Heart left ventricle (tissue), 16 donors: ENCODE results near the gene MTIF3. TPM values are rescaled to one million over a fixed set of nuclear protein-coding genes. Genes with fewer than 3 reads are reported as not detected.

ENCODE experiments used
- ATAC-seq, 4 donors: fragments of 200-7000 bp; cut with Tn5 transposase; one replicate each; pipeline ENCODE4 v1.9.1; 2020 to 2022; ENCODE audit warnings: moderate library complexity in 4 of 4, mild to moderate bottlenecking in 3 of 4, moderate number of reproducible peaks in 1 of 4
- DNase-seq, 5 donors: peaks; one replicate each; pipeline ENCODE4 v3.0.0-alpha.2; 2020
- H3K27ac ChIP-seq, 12 donors: fragments of 200-600 bp; sonication (generic) in 4 of 12; one replicate each; pipeline versions ENCODE4 v1.5.0 to v1.8.0; 2016 to 2022; ENCODE audit warnings: mild to moderate bottlenecking in 2 of 12
- H3K27me3 ChIP-seq, 9 donors: fragments of 200-600 bp; sonication (generic) in 2 of 9; one replicate each; pipeline versions ENCODE4 v1.5.1 to v1.8.0; 2016 to 2022; ENCODE audit warnings: mild to moderate bottlenecking in 3 of 9
- H3K36me3 ChIP-seq, 9 donors: fragments of 200-600 bp; sonication (generic) in 2 of 9; one replicate each; pipeline versions ENCODE4 v1.5.0 to v1.8.0; 2018 to 2022; ENCODE audit warnings: mild to moderate bottlenecking in 2 of 9
- H3K4me1 ChIP-seq, 12 donors: fragments of 200-600 bp; sonication (generic) in 4 of 12; one replicate each; pipeline versions ENCODE4 v1.5.0 to v1.8.0; 2016 to 2022; ENCODE audit warnings: mild to moderate bottlenecking in 3 of 12
- H3K4me3 ChIP-seq, 12 donors: fragments of 200-600 bp; sonication (generic) in 4 of 12; one replicate each; pipeline versions ENCODE4 v1.5.0 to v1.8.0; 2017 to 2022; ENCODE audit warnings: mild to moderate bottlenecking in 9 of 12, moderate library complexity in 4 of 12
- H3K9me3 ChIP-seq, 12 donors: fragments of 200-600 bp; sonication (generic) in 4 of 12; one replicate each; pipeline versions ENCODE4 v1.5.0 to v1.8.0; 2016 to 2022; ENCODE audit warnings: mild to moderate bottlenecking in 1 of 12
- CTCF ChIP-seq, 12 donors: fragments of 200-600 bp; sonication (generic) in 4 of 12; IDR thresholded peaks; one replicate each; pipeline versions ENCODE4 v1.5.0 to v1.8.0; 2018 to 2022; ENCODE audit warnings: antibody characterized with exemption in 12 of 12, mild to moderate bottlenecking in 5 of 12
- POLR2A ChIP-seq, 2 donors: fragments of 450-650 bp; IDR thresholded peaks; one replicate each; pipeline ENCODE4 v1.6.1; 2017; ENCODE audit warnings: antibody characterized with exemption in 2 of 2, mild to moderate bottlenecking in 2 of 2, moderate library complexity in 2 of 2
- WGBS, 4 donors: extraction: QIAGEN DNeasy Blood & Tissue Kit in 2 of 4; methylation state at CpG; one replicate each; pipeline versions ENCODE4 v1.1.5 to v1.1.7; 2013 to 2018; 5-methylcytosine and 5-hydroxymethylcytosine counted together
- intact Hi-C, 10 donors: fragments of 100-400 bp; cut with DNase I; formaldehyde crosslinking; loops; one replicate each; pipeline versions ENCODE4 v1.11.1 to v1.14.2; 2022
- polyA plus RNA-seq, 2 donors: library from polyadenylated mRNA; stranded (reverse); fragments of 200-250 nt; gene quantifications; one replicate each; pipeline ENCODE4 v1.2.3, GENCODE V29; 2013
- total RNA-seq, 9 donors: library from RNA; depleted of rRNA in 2 of 9; stranded (reverse); fragments of >200 nt in 2 of 9; fragmentation: NEBNext Ultra II Directional in 3 of 9; extraction: Animal tissue kit (Norgen Biotek cat#: 25700) in 3 of 9; gene quantifications; one replicate each; pipeline versions ENCODE4 v1.1.0 to v1.2.4, GENCODE V29; 2016 to 2023
- donor health status: ischemic (EF 13 %, LVEDD 7.1; RV severe dilation, severe dysfunction).
- donor health status: healthy with polysubstance abuse.
- donor health status: DM: no; HTN: yes; CAD: no.
- donor health status: DM: no; HTN: no; CAD: no.
- donor health status: ischemic (EF 25% LVEDD 6.9; RV normal size, moderate dysfunction).
- donor health status: ischemic (EF 25% LVEDD 5.7; RV mildly dilated, moderate dysfunction).
- donor health status: healthy.
- donor health status: DM: yes; HTN: yes; CAD: no.
- donor health status: ischemic (EF 35%, LVEDD 5.7; RV mildly dilated, moderate dysfunction).
- donor health status: nonischemic (EF 11% LVEDD 7.7; RV severe dilation, severe dysfunction).
- donor health status: DM: yes; HTN: yes; CAD: no.
- donor health status: PGD.
- donor health status: ischemic (EF 29% LVEDD 5.4; RV normal size, mild dysfunction).
- donor health status: nonischemic (EF 23%, LVEDD 6.1; RV moderate dilation, normal function).

Gene MTIF3
- total and polyA plus RNA-seq, 11 donors = 101 to 257 (median 136) TPM

GRCh38 chr13:27461940-27462584, 11.7 kb upstream of the MTIF3 start:
- ATAC-seq (peak; percentile 72 to 88 (median 78)), DNase-seq (peak in 2 of 5 donors; percentile 31 to 51)
- H3K4me1 ChIP-seq = peaks cover 0 to 22% (median 7%) of the 10 kb centered on the region in 12 donors
- intact Hi-C loops = no loop called here
- no peaks in the 10 kb centered on the region for H3K9me3 ChIP-seq
- no peaks in the 10 kb centered on the region for H3K27me3 ChIP-seq
- no peak overlapping the region for H3K4me3 ChIP-seq
- peak overlapping the region in 6 of 12 donors; percentile 27 to 67 (median 57) for H3K27ac ChIP-seq
- TF ChIP-seq CTCF (IDR thresholded peaks at IDR 0.05) (no peak), POLR2A (IDR thresholded peaks at IDR 0.05) (no peak)
- no peaks in the 10 kb centered on the region for H3K36me3 ChIP-seq
- 46 to 61% (median 58%) methylated on average over 12 of the region's 12 CpGs for WGBS, 4 donors

GRCh38 chr13:27455331-27455855, 5.0 kb upstream of the MTIF3 start:
- Histone ChIP-seq H3K36me3 (no peaks in the 10 kb centered on the region), H3K27ac (peak overlapping the region in 10 of 12 donors; percentile 2 to 51 (median 30)), H3K9me3 (no peaks in the 10 kb centered on the region), H3K4me1 (peaks cover 0 to 18% (median 7%) of the 10 kb centered on the region in 12 donors), H3K27me3 (no peaks in the 10 kb centered on the region), H3K4me3 (peak overlapping the region in 10 of 12 donors; percentile 26 to 52 (median 32))
- 24 to 31% (median 27%) methylated on average over 5 of the region's 5 CpGs for WGBS, 4 donors
- ATAC-seq (no peak), DNase-seq (no peak)
- intact Hi-C loops = loop anchor here in 1 of 10 donors (10.0 kb wide), 1 partner anchor 169 kb away; the partner anchor contains the start of genes LNX2 and POLR1D
- TF ChIP-seq POLR2A (IDR thresholded peaks at IDR 0.05) = no peak
- TF ChIP-seq CTCF (IDR thresholded peaks at IDR 0.05) = no peak

- peaks cover 3 to 53% (median 37%) of the 10 kb centered on the region in 12 donors for H3K4me1 ChIP-seq
- ATAC-seq = peak in 2 of 4 donors; percentile 13 to 25
These were observed 632 bp upstream of the MTIF3 start for GRCh38 chr13:27450921-27451471.

More at GRCh38 chr13:27450921-27451471, 632 bp upstream of the MTIF3 start:
- no peaks in the 10 kb centered on the region for H3K27me3 ChIP-seq
- DNase-seq = peak; percentile 41 to 76 (median 51)
- TF ChIP-seq POLR2A (IDR thresholded peaks at IDR 0.05) = no peak
- TF ChIP-seq CTCF (IDR thresholded peaks at IDR 0.05) = no peak
- H3K27ac ChIP-seq = peak overlapping the region; percentile 95 to 100 (median 98)
- H3K4me3 ChIP-seq = peak overlapping the region; percentile 38 to 97 (median 86)
- H3K36me3 ChIP-seq = no peaks in the 10 kb centered on the region
- H3K9me3 ChIP-seq = no peaks in the 10 kb centered on the region
- intact Hi-C loops = loop anchor here in 6 of 10 donors (2.0 to 10.0 kb wide), 4 partner anchors 26 to 174 kb away; partner anchors contain the start of genes LNX2 (in 4 of the 6), POLR1D (in 4 of the 6) and GTF3A (in 3 of the 6)
- 0 to 1% (median 1%) methylated on average over 34 of the region's 34 CpGs for WGBS, 4 donors
